SK-N-SH (cell line): Measurements from ENCODE around the gene NOL6. TPM values are rescaled to one million over a fixed set of nuclear protein-coding genes. Genes with fewer than 3 reads are reported as not detected.
A peak's percentile ranks its signal among the peaks of the same experiment; 100 is the strongest.
"Not testable (repeated sequence)": the region's sequence is repeated elsewhere in the genome, so short reads cannot be mapped to it uniquely, and the experiment has no call there.

Experiments
- CTCF ChIA-PET: fragments of 300-600, 350-600 bp; formaldehyde crosslinking; extraction: SDS; loops from one replicate; lab custom pipeline; 2021; lab: Yijun Ruan, JAX
- POLR2A ChIA-PET: fragments of 350-600 bp; sonication (Branson Sonifier 250); formaldehyde crosslinking; extraction: SDS; loops from one replicate; lab custom pipeline; 2020; ENCODE audit warnings: antibody characterized with exemption, inconsistent platforms; lab: Yijun Ruan, JAX
- DNase-seq: peaks from one replicate; pipeline ENCODE4 v3.0.0; 2012
- H2AFZ ChIP-seq: fragments of 200-600 bp; sonication (generic); 2 replicates; pipeline ENCODE4 v1.8.1; 2016; ENCODE audit warnings: antibody characterized with exemption, mild to moderate bottlenecking, low read depth
- H3F3A ChIP-seq: fragments of 200-600 bp; sonication (generic); replicated peaks from 2 replicates; pipeline ENCODE3; 2016; ENCODE audit warnings: antibody characterized with exemption, mild to moderate bottlenecking; ENCODE audit not compliant: insufficient read depth
- H3K27ac ChIP-seq, 2 experiments: fragments of 200-500 bp in 1 of 2; fragments of 200-600 bp in 1 of 2; sonication (Bioruptor generic) in 1 of 2; sonication (generic), shearing (Covaris generic) in 1 of 2; 2 replicates each; pipeline versions ENCODE4 v1.5.1 to v1.6.1; 2014 to 2016; ENCODE audit warnings: low read depth in 2 of 2, inconsistent platforms in 1 of 2, low read length in 1 of 2, mild to moderate bottlenecking in 1 of 2, mixed read lengths in 1 of 2
- H3K27me3 ChIP-seq: fragments of 200-600 bp; sonication (generic), shearing (Covaris generic); 2 replicates; pipeline ENCODE4 v1.6.1; 2016; ENCODE audit warnings: mixed run types; ENCODE audit not compliant: insufficient read depth
- H3K36me3 ChIP-seq, 2 experiments: fragments of 200-500 bp in 1 of 2; fragments of 200-600 bp in 1 of 2; sonication (Bioruptor generic) in 1 of 2; sonication (generic) in 1 of 2; replicated peaks in 1 of 2; 2 replicates each; pipeline versions ENCODE3 to v1.5.1; 2014 to 2016; ENCODE audit warnings: low read length in 1 of 2, mild to moderate bottlenecking in 1 of 2; ENCODE audit not compliant: insufficient read depth in 2 of 2, control insufficient read depth in 1 of 2
- H3K4me1 ChIP-seq, 2 experiments: fragments of 200-500 bp in 1 of 2; fragments of 200-600 bp in 1 of 2; sonication (Bioruptor generic) in 1 of 2; sonication (generic), shearing (Covaris generic) in 1 of 2; 2 replicates each; pipeline versions ENCODE4 v1.5.1 to v1.6.1; 2014 to 2016; ENCODE audit warnings: low read depth in 1 of 2, low read length in 1 of 2, mixed run types in 1 of 2; ENCODE audit not compliant: insufficient read depth in 2 of 2, control insufficient read depth in 1 of 2
- H3K4me2 ChIP-seq: fragments of 200-600 bp; sonication (generic), shearing (Covaris generic); 2 replicates; pipeline ENCODE4 v1.6.1; 2017; ENCODE audit warnings: mixed run types
- H3K4me3 ChIP-seq, 2 experiments: fragments of 200-500 bp in 1 of 2; fragments of 200-600 bp in 1 of 2; sonication (Bioruptor generic) in 1 of 2; sonication (generic), shearing (Covaris generic) in 1 of 2; 2 replicates each; pipeline versions ENCODE4 v1.5.1 to v1.8.1; 2014 to 2016; ENCODE audit warnings: low read depth in 2 of 2, inconsistent platforms in 1 of 2, low read length in 1 of 2, mild to moderate bottlenecking in 1 of 2, mixed read lengths in 1 of 2, moderate library complexity in 1 of 2
- H3K79me2 ChIP-seq: fragments of 200-600 bp; sonication (generic); 2 replicates; pipeline ENCODE4 v1.8.1; 2017; ENCODE audit warnings: mild to moderate bottlenecking; ENCODE audit not compliant: insufficient read depth
- H3K9ac ChIP-seq: fragments of 200-600 bp; sonication (generic); 2 replicates; pipeline ENCODE4 v1.6.1; 2017; ENCODE audit warnings: mixed run types
- H3K9me2 ChIP-seq: fragments of 200-600 bp; sonication (generic); 2 replicates; pipeline ENCODE4 v1.6.1; 2017; ENCODE audit warnings: mixed run types
- H3K9me3 ChIP-seq: fragments of 200-600 bp; sonication (generic); 2 replicates; pipeline ENCODE4 v1.6.1; 2017; ENCODE audit warnings: mixed run types, mild to moderate bottlenecking, moderate library complexity
- H4K20me1 ChIP-seq: fragments of 200-600 bp; sonication (generic); 2 replicates; pipeline ENCODE4 v1.6.1; 2017; ENCODE audit warnings: mild to moderate bottlenecking, mixed run types; ENCODE audit not compliant: insufficient read depth
- CTCF ChIP-seq: fragments of 200-600 bp; sonication (generic); IDR thresholded peaks from 2 replicates; pipeline ENCODE4 v1.6.1; 2017; ENCODE audit warnings: antibody characterized with exemption, mild to moderate bottlenecking, moderate library complexity
- FOXJ3 ChIP-seq: sonication (generic); formaldehyde crosslinking; IDR thresholded peaks from 2 replicates; pipeline ENCODE4 v1.5.1; 2020; ENCODE audit warnings: mild to moderate bottlenecking, missing genetic modification reagents
- GABPA ChIP-seq: IDR thresholded peaks from 2 replicates; pipeline ENCODE4 v1.4.0; 2012; ENCODE audit warnings: low read depth, mild to moderate bottlenecking
- JUND ChIP-seq: IDR thresholded peaks from 2 replicates; pipeline ENCODE4 v1.4.0; 2012
- NFIC ChIP-seq: IDR thresholded peaks from 2 replicates; pipeline ENCODE4 v1.4.0; 2012; ENCODE audit warnings: borderline replicate concordance
- RAD21 ChIP-seq: IDR thresholded peaks from 2 replicates; pipeline ENCODE4 v1.6.1; 2012; ENCODE audit warnings: mild to moderate bottlenecking, low read length
- RCOR1 ChIP-seq: fragments of 150-350 bp; IDR thresholded peaks from 2 replicates; pipeline ENCODE4 v1.6.1; 2017; ENCODE audit warnings: antibody characterized with exemption, low read length
- REST ChIP-seq: IDR thresholded peaks from 2 replicates; pipeline ENCODE4 v1.6.1; 2012; ENCODE audit warnings: mild to moderate bottlenecking, low read depth, low read length, moderate library complexity
- RFX5 ChIP-seq: IDR thresholded peaks from 2 replicates; pipeline ENCODE4 v1.6.1; 2012; ENCODE audit warnings: mild to moderate bottlenecking, improper control_type of control experiment, low read length
- TCF12 ChIP-seq: IDR thresholded peaks from 2 replicates; pipeline ENCODE4 v1.4.0; 2012
- USF1 ChIP-seq: IDR thresholded peaks from 2 replicates; pipeline ENCODE4 v1.4.0; 2012; ENCODE audit warnings: low read depth, borderline replicate concordance
- WGBS: methylation state at CpG from one replicate; pipeline ENCODE4 v1.1.6; 2017; ENCODE audit warnings: low lambda C conversion rate; 5-methylcytosine and 5-hydroxymethylcytosine counted together
- polyA plus RNA-seq, 3 experiments: library from polyadenylated mRNA; depleted of rRNA; stranded (reverse); fragments of >200 nt; gene quantifications; 2 replicates each; pipeline ENCODE4 v1.2.3, GENCODE V29; 2012

The NOL6 gene
- polyA plus RNA-seq, 1 of the 3 experiments (the other 2 are of a cell fraction) = 52.2 TPM

- TF ChIP-seq REST (no peak), RFX5 (no peak), JUND (peak; percentile 87), NFIC (peak; percentile 31; the same call in 1 of the 2 replicates), TCF12 (peak; percentile 66), RCOR1 (no peak), FOXJ3 (CRISPR knock-in tag) (no peak), RAD21 (no peak)
- TF ChIP-seq, all 33 proteins: peak for 10
These were observed 33.1 kb upstream of the NOL6 start (continued) for GRCh38 chr9:33506626-33507370.

- Histone ChIP-seq H3K36me3 (no peaks in the 10 kb centered on the region), H3K9me2 (no peaks in the 10 kb centered on the region), H3F3A (no peaks in the 10 kb centered on the region), H4K20me1 (no peaks in the 10 kb centered on the region), H3K4me1 (no peaks in the 10 kb centered on the region), H3K9me3 (no peaks in the 10 kb centered on the region), H2AFZ (peak overlapping the region; percentile 62), H3K27me3 (no peaks in the 10 kb centered on the region), H3K4me3 (no peak overlapping the region), H3K9ac (no peak overlapping the region), H3K79me2 (no peaks in the 10 kb centered on the region), H3K27ac (no peak overlapping the region), H3K4me2 (no peak overlapping the region)
- ChIA-PET CTCF (interaction anchor here (0.8 to 1.9 kb wide), 3 partner anchors 38 to 124 kb away, joined by 3 read pairs; no protein-coding TSS in a partner anchor), POLR2A (no interaction called here)
- DNase-seq = no peak
- TF ChIP-seq CTCF = peak; percentile 58
- no peak for TF ChIP-seq USF1
- TF ChIP-seq GABPA = no peak
- 27% methylated on average over 1 of the region's 1 CpG for WGBS
These were observed 24.7 kb upstream of the NOL6 start for GRCh38 chr9:33498387-33498786.

- H3K4me2 ChIP-seq, POLR2A ChIA-PET, H3K9ac ChIP-seq, H3K36me3 ChIP-seq, H3K4me1 ChIP-seq, DNase-seq, H3K27ac ChIP-seq, CTCF ChIA-PET, H3K4me3 ChIP-seq, H3K79me2 ChIP-seq, H4K20me1 ChIP-seq, H3K9me2 ChIP-seq, H2AFZ ChIP-seq, H3K9me3 ChIP-seq, H3K27me3 ChIP-seq, H3F3A ChIP-seq: not testable (repeated sequence)
- 77% methylated on average over 2 of the region's 2 CpGs for WGBS
These were observed 20.1 kb upstream of the NOL6 start for GRCh38 chr9:33493819-33494218.
